Neural cell (in vitro differentiated cells): Measurements from ENCODE around the gene NAB2.

ENCODE experiments used
- EP300 ChIP-seq: fragments of 450-650 bp; conservative IDR thresholded peaks from 2 replicates; pipeline ENCODE4 v1.6.1; 2014; ENCODE audit warnings: antibody characterized with exemption, mild to moderate bottlenecking, moderate library complexity; ENCODE audit not compliant: poor library complexity, severe bottlenecking
- EZH2 ChIP-seq: fragments of 200-600, 300-800 bp; shearing (Covaris generic), sonication (generic); IDR thresholded peaks from 2 replicates; pipeline ENCODE4 v1.6.1; 2014; ENCODE audit warnings: antibody characterized with exemption, low read length, borderline replicate concordance, mild to moderate bottlenecking; ENCODE audit not compliant: insufficient read depth, poor library complexity, severe bottlenecking
- MXI1 ChIP-seq: fragments of 450-650 bp; conservative IDR thresholded peaks from 2 replicates; pipeline ENCODE4 v1.6.1; 2014; ENCODE audit warnings: antibody characterized with exemption, mild to moderate bottlenecking; ENCODE audit not compliant: poor library complexity, severe bottlenecking
- POLR2AphosphoS5 ChIP-seq: IDR thresholded peaks from 2 replicates; pipeline ENCODE4 v1.6.1; 2012
- TF ChIP-seq, protein P1 (sequence below): fragments of 450-650 bp; IDR thresholded peaks from 2 replicates; pipeline ENCODE4 v1.5.1; 2014; ENCODE audit warnings: antibody characterized with exemption, mild to moderate bottlenecking, moderate library complexity; ENCODE audit not compliant: poor library complexity, severe bottlenecking

- no peak for TF ChIP-seq EZH2
- TF ChIP-seq, protein P1, sequence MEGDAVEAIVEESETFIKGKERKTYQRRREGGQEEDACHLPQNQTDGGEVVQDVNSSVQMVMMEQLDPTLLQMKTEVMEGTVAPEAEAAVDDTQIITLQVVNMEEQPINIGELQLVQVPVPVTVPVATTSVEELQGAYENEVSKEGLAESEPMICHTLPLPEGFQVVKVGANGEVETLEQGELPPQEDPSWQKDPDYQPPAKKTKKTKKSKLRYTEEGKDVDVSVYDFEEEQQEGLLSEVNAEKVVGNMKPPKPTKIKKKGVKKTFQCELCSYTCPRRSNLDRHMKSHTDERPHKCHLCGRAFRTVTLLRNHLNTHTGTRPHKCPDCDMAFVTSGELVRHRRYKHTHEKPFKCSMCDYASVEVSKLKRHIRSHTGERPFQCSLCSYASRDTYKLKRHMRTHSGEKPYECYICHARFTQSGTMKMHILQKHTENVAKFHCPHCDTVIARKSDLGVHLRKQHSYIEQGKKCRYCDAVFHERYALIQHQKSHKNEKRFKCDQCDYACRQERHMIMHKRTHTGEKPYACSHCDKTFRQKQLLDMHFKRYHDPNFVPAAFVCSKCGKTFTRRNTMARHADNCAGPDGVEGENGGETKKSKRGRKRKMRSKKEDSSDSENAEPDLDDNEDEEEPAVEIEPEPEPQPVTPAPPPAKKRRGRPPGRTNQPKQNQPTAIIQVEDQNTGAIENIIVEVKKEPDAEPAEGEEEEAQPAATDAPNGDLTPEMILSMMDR, result no peak
- no peak for TF ChIP-seq MXI1
- no peak for TF ChIP-seq POLR2AphosphoS5
- TF ChIP-seq EP300, result no peak
Observed at GRCh38 chr12:57129889-57130288, 41.0 kb downstream of the NAB2 start.
